CD14-positive monocyte (primary cell): Measurements from ENCODE around the gene RYR2. TPM values are rescaled to one million over a fixed set of nuclear protein-coding genes. Genes with fewer than 3 reads are reported as not detected.

Experiments
- DNase-seq, 3 donors: peaks; one replicate each; pipeline ENCODE4 v3.0.0-alpha.2; 2011 to 2022
- H2AFZ ChIP-seq: 2 replicates; pipeline ENCODE4 v1.6.0; 2012; ENCODE audit warnings: mild to moderate bottlenecking, low read depth, low read length, inconsistent platforms; ENCODE audit not compliant: insufficient read depth, poor library complexity, severe bottlenecking
- H3K27ac ChIP-seq, 2 donors: 1 replicate in 1 of 2; 2 replicates in 1 of 2; pipeline ENCODE4 v1.5.1; 2012 to 2013; ENCODE audit warnings: low read length in 2 of 2, control low read depth in 1 of 2, inconsistent platforms in 1 of 2, low read depth in 1 of 2, mild to moderate bottlenecking in 1 of 2
- H3K27me3 ChIP-seq, 2 donors: one replicate each; pipeline versions ENCODE4 v1.6.0 to v1.6.1; 2011 to 2013; ENCODE audit warnings: low read length in 2 of 2; ENCODE audit not compliant: control insufficient read depth in 2 of 2, insufficient read depth in 2 of 2
- H3K36me3 ChIP-seq, 2 donors: replicated peaks in 1 of 2; 1 replicate in 1 of 2; 2 replicates in 1 of 2; pipeline versions ENCODE4 v1.5.1 to v1.6.1; 2012 to 2013; ENCODE audit warnings: low read length in 2 of 2, control low read depth in 1 of 2, inconsistent platforms in 1 of 2, mild to moderate bottlenecking in 1 of 2; ENCODE audit not compliant: insufficient read depth in 2 of 2, control insufficient read depth in 1 of 2
- H3K4me1 ChIP-seq, 2 donors: 1 replicate in 1 of 2; 2 replicates in 1 of 2; pipeline versions ENCODE4 v1.5.1 to v1.6.1; 2012 to 2013; ENCODE audit warnings: low read length in 2 of 2, control low read depth in 1 of 2, inconsistent platforms in 1 of 2, mild to moderate bottlenecking in 1 of 2, moderate library complexity in 1 of 2; ENCODE audit not compliant: insufficient read depth in 2 of 2, control insufficient read depth in 1 of 2
- H3K4me2 ChIP-seq: replicated peaks from 2 replicates; pipeline ENCODE3; 2012; ENCODE audit warnings: low read length, moderate library complexity, mild to moderate bottlenecking; ENCODE audit not compliant: poor library complexity, severe bottlenecking; ENCODE audit errors: extremely low read depth
- H3K4me3 ChIP-seq, 3 experiments: fragments of 200-600 bp in 1 of 3; sonication (generic) in 1 of 3; replicated peaks in 1 of 3; 1 replicate in 2 of 3; 2 replicates in 1 of 3; pipeline ENCODE4 v1.5.1; 2011 to 2013; ENCODE audit warnings: low read length in 3 of 3, mild to moderate bottlenecking in 3 of 3, control low read depth in 2 of 3, low read depth in 2 of 3, inconsistent platforms in 1 of 3, moderate library complexity in 1 of 3
- H3K79me2 ChIP-seq: 2 replicates; pipeline ENCODE4 v1.6.0; 2012; ENCODE audit warnings: mild to moderate bottlenecking, control low read depth, inconsistent platforms, low read length, moderate library complexity; ENCODE audit not compliant: insufficient read depth
- H3K9ac ChIP-seq: 2 replicates; pipeline ENCODE4 v1.6.0; 2017; ENCODE audit warnings: low read length, mild to moderate bottlenecking; ENCODE audit not compliant: insufficient read depth, poor library complexity, severe bottlenecking
- H3K9me3 ChIP-seq, 2 donors: replicated peaks in 1 of 2; 1 replicate in 1 of 2; 2 replicates in 1 of 2; pipeline versions ENCODE4 v1.5.1 to v1.6.1; 2012 to 2013; ENCODE audit warnings: low read length in 2 of 2, control low read depth in 1 of 2; ENCODE audit not compliant: control insufficient read depth in 1 of 2, insufficient read depth in 1 of 2
- H4K20me1 ChIP-seq: 2 replicates; pipeline ENCODE4 v1.6.0; 2012; ENCODE audit warnings: mild to moderate bottlenecking, low read length, control low read depth, moderate library complexity; ENCODE audit not compliant: insufficient read depth
- H3K27ac Mint-ChIP-seq, 7 donors: one replicate each; pipeline ENCODE4 v1.8.0; 2020; ENCODE audit warnings: mild to moderate bottlenecking in 7 of 7, mixed read lengths in 7 of 7, moderate library complexity in 6 of 7, inconsistent platforms in 2 of 7
- H3K27me3 Mint-ChIP-seq, 3 donors: one replicate each; pipeline ENCODE4 v1.8.0; 2021 to 2022; ENCODE audit warnings: low read depth in 3 of 3, mild to moderate bottlenecking in 3 of 3, mixed read lengths in 3 of 3, moderate library complexity in 3 of 3, inconsistent platforms in 1 of 3
- H3K36me3 Mint-ChIP-seq, 2 donors: one replicate each; pipeline ENCODE4 v1.8.0; 2020; ENCODE audit warnings: mixed read lengths in 2 of 2, inconsistent platforms in 1 of 2, mild to moderate bottlenecking in 1 of 2
- H3K4me1 Mint-ChIP-seq: one replicate; pipeline ENCODE4 v1.8.0; 2020; ENCODE audit warnings: mild to moderate bottlenecking, mixed read lengths
- H3K4me3 Mint-ChIP-seq, 2 donors: one replicate each; pipeline ENCODE4 v1.8.0; 2020; ENCODE audit warnings: mild to moderate bottlenecking in 2 of 2, mixed read lengths in 2 of 2, moderate library complexity in 1 of 2
- H3K9me3 Mint-ChIP-seq, 7 donors: one replicate each; pipeline ENCODE4 v1.8.0; 2020 to 2022; ENCODE audit warnings: mixed read lengths in 7 of 7, mild to moderate bottlenecking in 6 of 7, moderate library complexity in 6 of 7, inconsistent platforms in 2 of 7
- WGBS: methylation state at CpG from one replicate; pipeline ENCODE4 v1.1.5; 2013; ENCODE audit warnings: missing lambda C conversion rate; ENCODE audit not compliant: insufficient coverage; 5-methylcytosine and 5-hydroxymethylcytosine counted together
- intact Hi-C, 2 donors: fragments of 100-400 bp; cut with micrococcal nuclease; formaldehyde crosslinking; loops; one replicate each; pipeline versions ENCODE4 v1.15.0 to v1.15.1; 2023
- polyA plus RNA-seq, 3 donors: library from polyadenylated mRNA; depleted of rRNA in 1 of 3; unstranded in 2 of 3; stranded (reverse) in 1 of 3; fragments of 300-500 nt in 2 of 3; fragments of >200 nt in 1 of 3; fragmentation: Illumina TruSeq in 2 of 3; gene quantifications; 1 replicate in 2 of 3; 2 replicates in 1 of 3; pipeline ENCODE4 v1.2.3, GENCODE V29; 2012 to 2021
- TF ChIP-seq, protein P1 (sequence below): fragments of 200-600 bp; IDR thresholded peaks from one replicate; pipeline ENCODE4 v1.8.0; 2022; ENCODE audit warnings: antibody characterized with exemption, mild to moderate bottlenecking

RYR2 gene
- polyA plus RNA-seq, 3 donors = not detected

DNA sequence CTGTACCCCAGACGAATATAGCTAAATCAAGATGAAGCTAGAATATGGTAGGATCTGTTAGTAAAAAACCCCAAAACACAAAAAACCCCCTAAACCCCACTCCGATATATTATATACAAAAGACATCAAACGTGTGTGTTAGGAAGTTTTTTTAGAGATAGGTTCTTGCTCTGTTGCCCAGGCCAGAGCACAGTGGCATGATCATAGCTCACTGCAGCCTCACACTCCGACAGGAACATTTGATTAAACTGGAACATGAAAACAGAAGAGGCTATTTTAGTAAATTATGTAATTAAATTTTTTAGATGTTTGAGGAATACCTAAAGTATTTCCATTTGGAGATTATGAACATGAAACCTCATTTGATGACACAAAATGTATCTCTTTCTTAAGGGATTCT, 8.2 kb upstream of the RYR2 start:
- WGBS = no CpG with 5 or more reads among the region's 4 CpGs
- Mint-ChIP-seq H3K27ac (no peak overlapping the region), H3K36me3 (no peaks in the 10 kb centered on the region), H3K4me3 (no peak overlapping the region), H3K27me3 (peaks cover 2 to 9% (median 2%) of the 10 kb centered on the region in 3 donors), H3K9me3 (peaks cover 0 to 2% (median 0%) of the 10 kb centered on the region in 7 donors), H3K4me1 (no peaks in the 10 kb centered on the region)
- Histone ChIP-seq H3K36me3 (no peaks in the 10 kb centered on the region), H3K27ac (no peak overlapping the region), H4K20me1 (no peaks in the 10 kb centered on the region), H3K79me2 (no peaks in the 10 kb centered on the region), H3K4me2 (no peak overlapping the region), H3K9ac (no peak overlapping the region), H3K4me1 (no peaks in the 10 kb centered on the region), H3K4me3 (no peak overlapping the region), H2AFZ (no peak overlapping the region), H3K27me3 (no peaks in the 10 kb centered on the region), H3K9me3 (no peaks in the 10 kb centered on the region)
- TF ChIP-seq, protein P1, sequence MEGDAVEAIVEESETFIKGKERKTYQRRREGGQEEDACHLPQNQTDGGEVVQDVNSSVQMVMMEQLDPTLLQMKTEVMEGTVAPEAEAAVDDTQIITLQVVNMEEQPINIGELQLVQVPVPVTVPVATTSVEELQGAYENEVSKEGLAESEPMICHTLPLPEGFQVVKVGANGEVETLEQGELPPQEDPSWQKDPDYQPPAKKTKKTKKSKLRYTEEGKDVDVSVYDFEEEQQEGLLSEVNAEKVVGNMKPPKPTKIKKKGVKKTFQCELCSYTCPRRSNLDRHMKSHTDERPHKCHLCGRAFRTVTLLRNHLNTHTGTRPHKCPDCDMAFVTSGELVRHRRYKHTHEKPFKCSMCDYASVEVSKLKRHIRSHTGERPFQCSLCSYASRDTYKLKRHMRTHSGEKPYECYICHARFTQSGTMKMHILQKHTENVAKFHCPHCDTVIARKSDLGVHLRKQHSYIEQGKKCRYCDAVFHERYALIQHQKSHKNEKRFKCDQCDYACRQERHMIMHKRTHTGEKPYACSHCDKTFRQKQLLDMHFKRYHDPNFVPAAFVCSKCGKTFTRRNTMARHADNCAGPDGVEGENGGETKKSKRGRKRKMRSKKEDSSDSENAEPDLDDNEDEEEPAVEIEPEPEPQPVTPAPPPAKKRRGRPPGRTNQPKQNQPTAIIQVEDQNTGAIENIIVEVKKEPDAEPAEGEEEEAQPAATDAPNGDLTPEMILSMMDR = no peak
- no peak for DNase-seq
- intact Hi-C loops = no loop called here

DNA sequence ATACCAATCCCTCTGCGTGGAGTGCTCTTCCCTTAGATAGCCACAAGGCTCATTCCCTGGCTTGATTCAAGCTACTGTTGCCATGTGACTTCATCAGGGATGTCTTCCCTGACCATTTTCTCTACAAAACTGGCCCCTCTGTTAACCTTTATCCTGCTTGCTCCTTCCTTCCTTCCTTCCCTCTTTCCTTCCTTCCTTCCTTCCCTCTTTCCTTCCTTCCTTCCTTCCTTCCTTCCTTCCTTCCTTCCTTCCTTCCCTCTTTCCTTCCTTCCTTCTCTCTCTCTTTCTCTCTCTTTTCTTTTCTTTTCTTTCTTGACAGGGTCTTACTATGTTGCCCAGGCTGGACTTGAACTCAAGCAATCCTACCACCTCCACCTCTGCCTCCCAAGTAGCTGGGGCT, 6.2 kb upstream of the RYR2 start:
- no peaks in the 10 kb centered on the region for H3K79me2 ChIP-seq
- H3K9me3 Mint-ChIP-seq = no peaks in the 10 kb centered on the region
- no peaks in the 10 kb centered on the region for H3K36me3 Mint-ChIP-seq
- no peaks in the 10 kb centered on the region for H4K20me1 ChIP-seq
- 88% methylated on average over 1 of the region's 1 CpG for WGBS
- H3K9me3 ChIP-seq = no peaks in the 10 kb centered on the region
- no peaks in the 10 kb centered on the region for H3K36me3 ChIP-seq
- TF ChIP-seq, protein P1 = no peak
- no peak overlapping the region for H3K27ac Mint-ChIP-seq
- peaks cover 7 to 13% of the 10 kb centered on the region in 2 donors for H3K27me3 ChIP-seq
- intact Hi-C loops = no loop called here
- no peaks in the 10 kb centered on the region for H3K4me1 ChIP-seq
- no peak for DNase-seq
- no peak overlapping the region for H3K27ac ChIP-seq
- H3K4me1 Mint-ChIP-seq = no peaks in the 10 kb centered on the region
- no peak overlapping the region for H3K4me3 Mint-ChIP-seq
- H3K4me2 ChIP-seq = no peak overlapping the region
- H3K27me3 Mint-ChIP-seq = peaks cover 5 to 18% (median 7%) of the 10 kb centered on the region in 3 donors
- no peak overlapping the region for H2AFZ ChIP-seq
- H3K4me3 ChIP-seq = no peak overlapping the region
- H3K9ac ChIP-seq = no peak overlapping the region
